NCI-H187 (cell line): ENCODE data around the gene GJB4.

Source experiments
- DNase-seq, 2 experiments: peaks; one replicate each; lab custom pipeline; 2025; lab: John Stamatoyannopoulos, UW

GJB4 gene

GRCh38 chr1:34778381-34778780, 18.8 kb downstream of the GJB4 start:
- no peak for DNase-seq

GRCh38 chr1:34779005-34779404, 19.5 kb downstream of the GJB4 start:
- no peak for DNase-seq

GRCh38 chr1:34779526-34779925, 20.0 kb downstream of the GJB4 start:
- no peak for DNase-seq

GRCh38 chr1:34779962-34780361, 20.4 kb downstream of the GJB4 start:
- DNase-seq, result no peak

GRCh38 chr1:34780528-34780927, 21.0 kb downstream of the GJB4 start:
- no peak for DNase-seq

- DNase-seq, result no peak
Measured at GRCh38 chr1:34781071-34781843, 21.7 kb downstream of the GJB4 start, which contains the start of gene GJB3. Gene GJB3, plus strand, starts transcription at chr1:34781214. Its CDS starts 3,549 bp downstream, at chr1:34784763.

- DNase-seq, result no peak
Measured at GRCh38 chr1:34781844-34782391, 22.4 kb downstream of the GJB4 start.

GRCh38 chr1:34784751-34785221, 25.2 kb downstream of the GJB4 start:
- no peak for DNase-seq

- no peak for DNase-seq
Measured at GRCh38 chr1:34785231-34785874, 25.8 kb downstream of the GJB4 start.

- DNase-seq, result no peak
Measured at GRCh38 chr1:34785875-34786470, 26.4 kb downstream of the GJB4 start.

GRCh38 chr1:34786521-34787325, 27.2 kb downstream of the GJB4 start:
- peak; percentile 21 to 41 for DNase-seq

- DNase-seq, result no peak
Measured at GRCh38 chr1:34787461-34788420, 28.2 kb downstream of the GJB4 start.

GRCh38 chr1:34790985-34791384, 31.4 kb downstream of the GJB4 start:
- no peak for DNase-seq

- DNase-seq, result no peak
Measured at GRCh38 chr1:34792424-34792823, 32.9 kb downstream of the GJB4 start.

- DNase-seq, result no peak
Measured at GRCh38 chr1:34792868-34793727, 33.6 kb downstream of the GJB4 start, which contains the start of gene GJA4. Gene GJA4, plus strand, starts transcription at chr1:34792999. Its CDS starts 1,215 bp downstream, at chr1:34794214.

GRCh38 chr1:34794001-34794789, 34.7 kb downstream of the GJB4 start:
- no peak for DNase-seq

GRCh38 chr1:34794790-34795180, 35.2 kb downstream of the GJB4 start:
- DNase-seq, result no peak

GRCh38 chr1:34795916-34796315, 36.4 kb downstream of the GJB4 start:
- no peak for DNase-seq

GRCh38 chr1:34796990-34797389, 37.5 kb downstream of the GJB4 start:
- no peak for DNase-seq
